ENCODE results near the gene PRAMEF18.
"Not testable (repeated sequence)": the region's sequence is repeated elsewhere in the genome, so short reads cannot be mapped to it uniquely, and the experiment has no call there.

Gene PRAMEF18, protein sequence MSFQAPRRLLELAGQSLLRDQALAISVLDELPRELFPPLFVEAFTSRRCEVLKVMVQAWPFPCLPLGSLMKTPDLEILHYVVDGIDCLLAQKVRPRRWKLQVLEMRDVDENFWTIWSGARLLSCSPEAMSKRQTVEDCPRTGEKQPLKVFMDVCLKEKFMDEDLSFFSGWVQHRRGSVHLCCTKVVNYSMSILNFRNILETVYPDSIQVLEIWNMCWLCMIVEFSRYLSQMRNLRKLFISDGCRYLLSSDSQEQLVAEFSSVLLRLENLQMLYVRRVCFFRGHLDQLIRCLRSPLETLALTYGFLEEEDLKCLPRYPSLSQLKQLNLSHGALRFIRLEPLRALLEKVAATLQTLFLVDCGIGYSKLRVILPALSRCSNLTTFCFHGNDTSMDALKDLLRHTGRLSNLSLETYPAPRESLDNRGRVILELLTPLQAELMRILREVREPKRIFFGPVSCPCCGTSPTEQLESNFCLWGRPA

DNA sequence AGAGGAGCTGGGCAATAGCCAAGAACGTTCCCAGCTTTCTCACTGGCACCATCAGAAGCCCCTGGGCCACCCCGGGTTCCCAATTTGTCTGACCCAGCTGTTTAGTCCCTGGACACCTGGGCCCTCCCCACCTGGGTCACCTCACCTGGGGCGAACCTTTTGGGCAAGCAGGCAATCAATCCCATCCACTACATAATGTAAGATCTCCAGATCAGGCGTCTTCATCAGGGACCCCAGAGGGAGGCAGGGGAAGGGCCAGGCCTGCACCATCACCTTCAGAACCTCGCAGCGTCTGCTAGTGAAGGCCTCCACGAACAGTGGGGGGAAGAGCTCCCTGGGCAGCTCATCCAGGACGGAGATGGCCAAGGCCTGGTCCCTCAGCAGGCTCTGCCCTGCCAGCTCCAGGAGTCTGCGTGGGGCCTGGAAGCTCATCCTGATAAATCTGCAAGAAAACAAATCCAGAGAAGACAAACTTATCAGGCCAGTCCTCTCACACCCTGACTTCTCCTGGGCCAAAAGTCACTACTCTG is at the start of gene PRAMEF18:
TSS of gene PRAMEF18 (minus strand) at position 480 of the 530 bp plus-strand sequence. CDS start at position 432, 48 bp downstream.
- in situ Hi-C loops (cut with HindIII; ENCODE audit: low sequenced_read_pairs): not testable (repeated sequence)

DNA sequence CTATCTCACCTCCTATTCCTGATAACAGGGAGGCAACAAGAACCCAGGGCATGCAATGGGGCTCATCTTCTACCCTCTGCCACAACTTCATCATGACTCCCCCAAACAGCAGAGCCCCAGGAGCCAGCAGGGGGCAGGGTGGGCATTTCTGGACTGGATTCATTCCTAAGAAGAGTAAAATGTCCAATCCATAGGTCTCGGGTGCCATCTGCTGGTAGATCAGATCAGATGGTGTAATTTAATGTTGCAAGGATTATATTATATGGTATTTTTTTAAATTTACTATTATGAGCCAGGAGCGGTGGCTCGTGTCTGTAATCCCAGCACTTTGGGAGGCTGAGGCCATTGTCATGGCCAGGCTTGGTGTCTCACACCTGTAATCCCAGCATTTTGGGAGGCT is 39.2 kb upstream of the PRAMEF18 start:
- in situ Hi-C loops (cut with HindIII; ENCODE audit: low sequenced_read_pairs): not testable (repeated sequence)

DNA sequence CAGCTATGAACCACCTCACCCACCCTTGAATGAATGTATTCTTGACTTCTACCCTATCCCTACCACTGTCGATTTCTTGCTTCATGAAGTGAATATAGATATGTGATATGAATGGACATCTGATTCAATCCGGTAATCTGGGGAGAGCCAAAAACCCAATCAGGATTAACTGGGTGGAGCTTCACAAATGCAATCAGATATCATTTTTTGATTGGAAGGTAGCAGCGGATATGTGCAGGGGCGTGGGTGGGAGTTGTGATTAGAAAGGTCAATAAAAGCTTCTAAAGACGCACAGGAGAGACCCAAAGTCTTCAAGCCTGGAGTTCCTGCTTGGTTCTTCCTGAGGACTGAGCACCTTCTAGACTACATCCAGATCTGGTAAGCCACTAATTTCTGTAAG is 27.9 kb upstream of the PRAMEF18 start, which contains the start of gene PRAMEF5:
TSS of gene PRAMEF5 (plus strand) at position 301 of the 400 bp plus-strand sequence. CDS start 5,071 bp downstream, outside the sequence.
- in situ Hi-C loops (cut with HindIII; ENCODE audit: low sequenced_read_pairs): not testable (repeated sequence)

DNA sequence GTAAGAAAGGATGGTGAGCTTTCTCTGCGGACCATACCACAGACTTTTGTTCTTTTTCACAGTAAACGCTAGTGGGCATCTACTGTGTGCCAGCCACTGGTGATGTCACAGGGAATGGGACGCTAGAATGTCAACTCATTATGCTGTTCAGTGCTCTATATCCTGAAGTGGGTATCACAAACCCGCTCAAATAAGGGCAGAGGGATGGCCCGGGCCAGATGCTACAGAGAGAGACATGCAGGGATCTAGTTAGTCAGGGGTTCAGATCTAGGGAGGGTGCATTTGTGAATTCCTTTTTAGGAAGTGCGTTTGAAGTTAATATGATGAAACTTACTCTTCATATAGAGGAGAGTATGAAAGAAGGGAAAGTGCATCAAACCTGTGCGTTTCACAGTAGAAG is 21.2 kb upstream of the PRAMEF18 start:
- in situ Hi-C loops (cut with HindIII; ENCODE audit: low sequenced_read_pairs): not testable (repeated sequence)

DNA sequence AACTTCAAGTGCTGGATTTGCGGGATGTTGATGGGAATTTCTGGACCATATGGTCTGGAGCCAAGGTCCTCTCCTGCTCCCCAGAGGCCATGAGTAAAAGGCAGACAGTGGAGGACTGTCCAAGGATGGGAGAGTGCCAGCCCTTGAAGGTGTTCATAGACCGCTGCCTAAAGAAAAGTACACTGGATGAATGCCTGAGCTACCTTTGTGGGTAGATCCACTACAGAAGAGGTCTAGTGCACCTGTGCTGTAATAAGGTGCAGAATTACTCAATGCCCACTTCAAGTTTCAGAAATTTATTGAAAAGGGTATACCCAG is 20.6 kb upstream of the PRAMEF18 start:
- in situ Hi-C loops (cut with HindIII; ENCODE audit: low sequenced_read_pairs): not testable (repeated sequence)

DNA sequence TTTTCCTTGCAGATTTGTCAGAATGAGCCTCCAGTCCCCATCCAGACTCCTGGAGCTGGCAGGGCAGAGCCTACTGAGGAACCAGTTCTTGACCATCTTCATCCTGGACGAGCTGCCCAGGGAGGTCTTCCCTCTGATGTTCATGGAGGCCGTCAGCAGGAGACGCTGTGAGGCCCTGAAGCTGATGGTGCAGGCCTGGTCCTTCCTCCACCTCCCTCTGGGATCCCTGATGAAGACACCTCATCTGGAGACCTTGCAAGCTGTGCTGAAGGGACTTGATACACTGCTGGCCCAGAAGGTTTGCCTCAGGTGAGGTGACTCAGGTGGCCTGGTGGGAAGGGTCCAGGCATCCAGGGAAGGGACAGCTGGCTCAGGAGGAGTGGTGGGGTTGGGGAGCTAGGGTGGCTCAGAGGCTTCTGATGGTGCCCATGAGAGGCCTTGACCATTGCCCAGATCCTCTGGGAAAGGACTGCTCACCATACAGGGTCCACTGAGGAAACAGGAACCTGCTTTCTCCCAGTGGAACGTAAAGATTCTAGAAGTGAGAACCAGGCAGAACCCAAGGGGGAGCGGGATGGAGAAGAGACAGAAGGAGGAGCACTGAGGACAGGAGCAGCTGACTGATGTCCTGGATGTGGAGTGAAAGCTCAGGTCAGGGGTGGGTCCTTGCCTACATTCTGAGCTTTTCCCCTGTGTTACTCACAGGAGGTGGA is 20.0 kb upstream of the PRAMEF18 start:
- in situ Hi-C loops (cut with HindIII; ENCODE audit: low sequenced_read_pairs): not testable (repeated sequence)

DNA sequence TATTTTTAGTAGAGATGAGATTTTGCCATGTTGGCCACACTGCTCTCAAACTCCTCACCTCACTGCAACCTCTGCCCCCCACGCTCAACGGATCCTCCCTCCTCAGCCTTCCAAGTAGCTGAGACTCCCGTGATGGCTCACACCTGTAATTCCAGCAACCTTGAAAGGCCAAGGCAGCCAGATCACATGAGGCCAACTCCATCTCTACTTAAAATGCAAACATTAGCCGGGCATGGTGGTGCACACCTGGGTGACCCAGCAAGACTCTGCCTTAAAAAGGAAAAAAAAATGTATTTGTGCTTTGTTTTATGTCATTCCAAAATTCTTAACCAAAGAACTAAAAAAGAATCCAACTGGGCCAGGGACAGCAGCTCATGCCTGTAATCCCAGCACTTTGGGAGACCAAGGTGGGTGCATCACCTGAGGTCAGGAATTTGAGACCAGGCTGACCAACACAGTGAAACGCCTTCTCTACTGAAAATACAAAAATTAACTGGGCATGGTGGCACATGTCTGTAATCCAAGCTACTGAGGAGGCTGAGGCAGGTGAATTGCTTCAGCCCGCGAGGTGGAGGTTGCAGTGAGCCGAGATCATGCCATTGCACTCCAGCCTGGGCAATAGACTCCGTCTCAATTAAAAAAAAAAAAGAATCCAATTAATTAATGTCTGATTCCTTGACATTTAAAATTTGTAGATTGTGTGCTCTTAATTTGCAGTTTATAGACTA is 17.7 kb upstream of the PRAMEF18 start:
- in situ Hi-C loops (cut with HindIII; ENCODE audit: low sequenced_read_pairs): not testable (repeated sequence)

DNA sequence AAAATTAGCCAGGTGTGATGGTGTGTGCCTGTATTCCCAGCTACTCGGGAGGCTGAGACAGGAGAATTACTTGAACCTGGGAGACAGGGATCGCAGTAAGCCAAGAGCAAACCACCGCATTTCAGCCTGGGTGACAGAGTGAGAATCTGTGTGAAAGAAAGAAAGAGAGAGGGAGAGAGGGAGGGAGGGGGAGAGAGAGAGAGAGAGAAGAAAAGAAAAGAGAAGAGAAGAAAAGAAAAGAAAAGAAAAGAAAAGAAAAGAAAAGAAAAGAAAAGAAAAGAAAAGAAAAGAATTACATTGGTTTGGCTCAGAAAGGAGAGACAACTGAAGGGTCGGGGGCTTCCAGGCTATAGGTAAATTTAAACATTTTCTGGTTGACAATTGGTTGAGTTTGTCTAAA is 13.7 kb upstream of the PRAMEF18 start:
- in situ Hi-C loops (cut with HindIII; ENCODE audit: low sequenced_read_pairs): not testable (repeated sequence)

DNA sequence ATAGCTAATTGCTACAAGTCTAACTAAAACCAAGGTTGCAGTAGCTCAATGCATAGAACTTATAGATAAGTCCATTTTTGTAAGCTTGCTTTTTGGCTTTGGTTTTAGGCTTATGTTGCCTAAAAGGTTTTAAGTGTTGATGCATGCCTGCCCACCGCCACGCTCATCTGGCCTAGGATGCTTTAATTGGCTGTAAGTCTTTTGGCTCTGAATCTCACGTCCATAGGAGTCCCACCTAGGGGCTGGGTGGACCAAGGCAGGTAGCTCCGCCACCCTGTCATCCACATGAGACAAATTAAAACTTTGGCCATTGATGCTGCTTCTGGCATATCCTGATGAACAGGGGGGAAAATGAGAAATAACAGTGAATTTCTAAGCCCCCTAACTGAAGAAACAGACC is 11.6 kb upstream of the PRAMEF18 start:
- in situ Hi-C loops (cut with HindIII; ENCODE audit: low sequenced_read_pairs): not testable (repeated sequence)

DNA sequence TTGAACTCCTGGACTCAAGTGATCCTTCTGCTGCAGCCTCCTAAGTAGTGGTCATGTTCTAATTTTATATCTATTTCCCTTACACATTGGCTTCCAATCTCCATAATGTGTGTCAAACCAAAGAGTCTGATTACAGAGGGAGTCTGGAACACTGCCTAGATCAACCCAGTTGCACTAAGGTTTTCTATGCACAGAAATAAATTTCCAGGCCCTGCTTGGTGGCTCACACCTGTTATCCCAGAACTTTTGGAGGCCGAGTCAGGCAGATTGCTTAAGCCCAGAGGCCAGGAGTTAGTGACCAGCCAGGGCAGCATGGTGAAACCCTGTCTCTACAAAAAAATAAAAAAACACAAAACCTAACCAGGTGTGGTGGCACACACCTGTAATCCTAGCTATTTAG is 8.1 kb upstream of the PRAMEF18 start:
- in situ Hi-C loops (cut with HindIII; ENCODE audit: low sequenced_read_pairs): not testable (repeated sequence)

DNA sequence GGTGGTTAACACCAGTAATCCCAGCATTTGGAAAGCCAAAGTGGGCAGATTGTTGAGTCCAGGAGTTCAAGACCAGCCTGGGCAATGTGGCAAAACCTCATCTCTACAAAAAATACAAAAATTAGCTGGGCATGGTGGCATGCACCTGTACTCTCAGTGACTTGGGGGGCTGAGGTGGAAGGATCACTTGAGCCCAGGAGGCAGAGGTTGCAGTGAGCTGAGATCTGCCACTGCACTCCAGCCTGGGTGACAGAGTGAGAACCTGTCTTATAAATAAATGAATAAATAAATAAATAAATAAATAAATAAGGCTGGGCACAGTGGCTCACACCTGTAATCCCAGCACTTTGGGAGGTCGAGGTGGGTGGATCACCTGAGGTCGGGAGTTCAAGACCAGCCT is 6.1 kb upstream of the PRAMEF18 start:
- in situ Hi-C loops (cut with HindIII; ENCODE audit: low sequenced_read_pairs): not testable (repeated sequence)

DNA sequence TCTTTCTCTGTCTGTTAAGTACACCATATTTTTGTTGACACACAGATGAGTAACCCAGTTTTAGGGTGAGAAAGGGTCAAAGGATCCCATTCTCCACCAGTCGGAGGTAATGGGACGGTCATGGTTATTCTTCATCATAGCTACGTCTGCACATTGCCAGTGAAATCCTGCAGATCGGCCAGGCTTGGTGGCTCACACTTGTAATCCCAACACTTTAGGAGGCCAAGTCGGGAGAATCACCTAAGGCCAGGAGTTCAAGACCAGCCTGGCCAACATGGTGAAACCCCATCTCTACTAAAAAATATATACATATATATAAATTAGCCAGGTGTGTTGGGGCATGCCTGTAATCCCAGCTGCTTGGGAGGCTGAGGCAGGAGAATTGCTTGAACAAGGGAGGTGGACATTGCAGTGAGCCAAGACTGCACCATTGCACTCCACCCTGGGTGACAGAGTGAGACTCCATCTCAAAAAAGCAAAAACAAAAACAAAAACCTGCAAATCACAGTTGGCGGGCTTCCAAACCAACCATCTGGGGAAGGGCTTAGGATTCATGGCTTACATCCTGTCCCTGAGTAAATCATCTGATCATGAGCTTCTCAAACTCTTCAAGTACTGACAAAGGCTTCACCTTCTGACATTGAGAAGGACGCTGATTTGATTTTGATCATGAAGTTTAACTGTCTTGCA is 5.3 kb upstream of the PRAMEF18 start:
- in situ Hi-C loops (cut with HindIII; ENCODE audit: low sequenced_read_pairs): not testable (repeated sequence)

DNA sequence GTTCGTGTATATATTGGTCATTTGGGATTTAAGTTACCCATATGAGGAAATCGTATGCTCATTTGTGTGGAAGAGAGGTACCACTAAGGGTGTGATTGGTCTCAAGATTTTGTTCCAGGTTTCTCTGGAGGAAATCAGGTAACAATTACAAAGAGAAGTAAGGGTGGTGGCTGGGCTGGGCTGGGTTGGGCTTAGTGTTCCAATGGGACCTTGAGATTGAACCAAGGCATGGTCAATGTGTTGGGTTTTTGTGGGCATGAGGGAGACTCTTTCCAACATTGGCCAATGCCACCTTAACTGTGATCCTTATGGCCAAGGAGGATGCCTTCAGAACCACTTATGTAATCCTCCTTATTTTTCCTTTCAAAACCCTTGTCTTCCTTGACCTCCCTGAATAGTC is 4.6 kb upstream of the PRAMEF18 start:
- in situ Hi-C loops (cut with HindIII; ENCODE audit: low sequenced_read_pairs): not testable (repeated sequence)

DNA sequence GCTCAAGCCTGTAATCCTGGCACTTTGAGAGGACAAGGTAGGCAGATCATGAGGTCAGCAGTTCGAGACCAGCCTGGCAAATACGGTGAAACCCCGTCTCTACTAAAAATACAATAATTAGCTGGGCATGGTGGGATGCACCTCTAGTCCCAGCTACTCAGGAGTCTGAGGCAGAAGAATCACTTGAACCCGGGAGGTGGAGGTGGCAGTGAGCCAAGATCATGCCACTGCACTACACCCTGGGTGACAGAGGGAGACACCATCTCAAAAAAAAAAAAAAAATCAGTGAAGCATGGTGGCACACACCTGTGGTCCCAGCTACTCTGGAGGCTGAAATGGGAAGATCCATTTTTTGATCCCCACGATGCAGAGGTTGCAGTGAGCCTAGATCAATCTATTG is 4.1 kb upstream of the PRAMEF18 start:
- in situ Hi-C loops (cut with HindIII; ENCODE audit: low sequenced_read_pairs): not testable (repeated sequence)

DNA sequence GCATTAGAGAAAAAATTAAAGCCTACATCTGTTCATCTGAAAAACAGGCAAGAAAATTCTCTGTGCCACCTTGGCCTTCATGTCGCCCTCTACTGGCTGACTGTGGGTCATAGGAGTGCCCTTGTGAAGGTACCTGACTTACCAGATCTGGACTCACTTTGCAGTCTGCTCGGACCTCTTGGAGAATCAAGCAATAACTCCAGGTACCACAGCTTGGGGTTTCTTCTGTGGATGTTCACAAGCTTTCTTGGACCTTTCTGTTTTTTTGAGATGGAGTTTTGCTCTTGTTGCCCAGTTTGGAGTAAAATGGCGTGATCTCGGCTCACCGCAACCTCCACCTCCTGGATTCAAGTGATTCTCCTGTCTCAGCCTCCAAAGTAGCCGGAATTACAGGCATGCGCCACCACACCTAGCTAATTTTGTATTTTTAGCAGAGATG is 2.4 kb upstream of the PRAMEF18 start:
- in situ Hi-C loops (cut with HindIII; ENCODE audit: low sequenced_read_pairs): no loop called here

DNA sequence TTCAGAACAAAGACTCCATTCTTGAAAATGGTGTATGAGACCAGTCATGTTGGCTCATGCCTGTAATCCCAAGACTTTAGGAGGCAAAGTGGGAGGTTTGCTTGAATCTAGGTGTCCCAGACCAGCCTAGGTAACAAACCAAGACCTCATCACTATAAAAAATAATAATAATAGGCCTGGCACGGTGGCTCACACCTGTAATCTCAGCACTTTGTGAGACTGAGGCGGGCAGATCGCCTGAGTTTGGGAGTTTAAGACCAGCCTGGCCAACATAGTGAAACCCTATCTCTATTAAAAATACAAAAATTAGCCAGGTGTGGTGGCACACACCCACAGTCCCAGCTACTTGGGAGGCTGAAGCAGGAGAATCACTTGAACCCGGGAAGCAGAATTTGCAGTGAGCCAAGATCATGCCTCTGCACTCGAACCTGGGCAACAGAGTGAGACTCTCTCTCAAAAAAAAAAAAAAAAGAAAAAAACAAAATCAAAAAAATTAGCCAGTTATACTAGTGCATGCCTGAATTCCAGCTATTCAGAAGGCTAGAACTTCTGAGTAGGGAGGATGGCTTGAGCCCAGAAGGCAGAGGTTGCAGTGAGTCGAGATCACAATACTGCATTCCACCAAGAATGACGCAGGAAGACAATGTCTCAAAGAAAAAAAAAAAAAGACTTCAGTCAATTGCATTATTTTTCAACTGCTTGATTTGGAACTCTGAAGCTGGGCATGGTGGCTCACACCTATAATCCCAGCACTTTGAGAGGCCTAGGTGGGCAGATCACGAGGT is 1.5 kb upstream of the PRAMEF18 start:
- in situ Hi-C loops (cut with HindIII; ENCODE audit: low sequenced_read_pairs): not testable (repeated sequence)

DNA sequence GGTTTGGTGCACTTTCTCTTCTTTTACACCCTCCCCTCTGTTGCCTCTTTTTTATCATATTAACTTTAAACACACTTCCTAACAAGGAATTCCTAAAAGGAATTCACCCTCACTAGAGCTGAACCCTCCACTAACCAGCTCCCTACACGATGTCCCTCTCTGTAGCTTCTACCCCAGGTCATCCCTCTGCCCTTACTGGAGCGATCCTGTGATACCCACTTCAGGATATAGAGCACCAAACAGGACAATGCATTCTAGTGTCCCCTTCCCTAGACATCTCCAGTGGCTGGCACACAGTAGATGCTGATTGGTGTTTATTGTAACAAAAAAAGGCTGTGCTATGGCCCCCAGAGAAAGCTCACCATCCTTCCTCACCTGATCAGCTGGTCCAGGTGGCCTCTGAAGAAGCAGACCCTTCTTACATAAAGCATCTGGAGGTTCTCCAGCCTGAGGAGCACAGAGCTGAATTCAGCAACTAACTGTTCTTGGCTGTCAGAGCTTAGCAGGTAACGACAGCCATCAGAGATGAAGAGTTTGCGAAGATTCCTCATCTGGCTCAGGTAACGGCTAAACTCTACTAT is 1.4 kb downstream of the PRAMEF18 start:
- in situ Hi-C loops (cut with HindIII; ENCODE audit: low sequenced_read_pairs): no loop called here

DNA sequence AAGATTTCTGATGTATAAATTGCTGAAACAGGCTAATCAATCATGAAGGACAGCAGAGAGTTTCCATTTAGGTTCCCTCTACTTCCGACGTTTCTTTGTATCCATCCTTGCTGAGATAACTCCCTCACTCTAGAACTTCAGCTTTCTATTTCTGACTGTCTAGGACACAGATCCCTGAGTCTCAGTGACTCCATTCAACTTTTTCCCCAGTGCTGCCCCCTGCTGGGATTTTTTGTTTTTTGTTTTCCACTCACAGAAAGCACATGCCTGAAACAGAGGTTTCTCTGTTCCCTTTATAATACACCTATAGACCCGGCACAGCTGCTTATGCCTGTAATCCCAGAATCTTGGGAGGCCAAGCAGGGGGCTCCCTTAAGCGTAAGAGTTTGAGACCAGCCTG is 3.2 kb downstream of the PRAMEF18 start:
- in situ Hi-C loops (cut with HindIII; ENCODE audit: low sequenced_read_pairs): not testable (repeated sequence)

DNA sequence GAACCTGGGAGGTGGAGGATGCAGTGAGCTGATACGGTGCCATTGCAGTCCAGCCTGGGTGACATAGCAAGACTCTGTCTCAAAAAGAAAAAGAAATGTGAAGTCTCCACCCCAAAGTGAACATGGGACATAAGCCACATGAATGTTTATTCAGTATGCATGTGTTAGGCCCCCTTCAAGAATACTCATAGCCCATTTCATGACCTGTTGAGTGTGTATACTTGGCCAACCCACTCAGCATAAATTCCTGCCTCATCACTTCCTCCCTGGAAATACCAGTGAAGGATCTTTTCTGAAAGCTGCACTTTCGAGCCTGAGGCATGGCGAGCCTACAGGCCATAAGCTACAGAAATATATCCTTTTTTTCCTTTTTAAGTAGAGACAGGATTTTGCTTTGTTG is 6.8 kb downstream of the PRAMEF18 start:
- in situ Hi-C loops (cut with HindIII; ENCODE audit: low sequenced_read_pairs): not testable (repeated sequence)
